Natural killer cell (primary cell): ENCODE data around the gene MYO1D. TPM values are rescaled to one million over a fixed set of nuclear protein-coding genes. Genes with fewer than 3 reads are reported as not detected.

Experiments
- ATAC-seq, 3 donors: fragments of 150-1000 bp in 2 of 3; fragments of 200-7000 bp in 1 of 3; cut with Tn5 transposase; 1 replicate in 1 of 3; 2 replicates in 2 of 3; pipeline ENCODE4 v1.10.0; 2021; ENCODE audit warnings: mild to moderate bottlenecking in 2 of 3, moderate library complexity in 2 of 3
- DNase-seq, 2 donors: peaks; one replicate each; pipeline versions ENCODE4 v3.0.0 to v3.0.0-alpha.2; 2013 to 2021; ENCODE audit warnings: mixed read lengths in 1 of 2
- H3K27ac ChIP-seq: one replicate; pipeline ENCODE4 v1.5.1; 2013; ENCODE audit warnings: mild to moderate bottlenecking, low read length
- H3K27me3 ChIP-seq: one replicate; pipeline ENCODE4 v1.6.1; 2013; ENCODE audit warnings: low read length; ENCODE audit not compliant: control insufficient read depth, insufficient read depth
- H3K36me3 ChIP-seq: one replicate; pipeline ENCODE4 v1.6.1; 2013; ENCODE audit warnings: low read length; ENCODE audit not compliant: control insufficient read depth, insufficient read depth
- H3K4me1 ChIP-seq: one replicate; pipeline ENCODE4 v1.6.1; 2013; ENCODE audit warnings: low read length; ENCODE audit not compliant: control insufficient read depth, insufficient read depth
- H3K4me3 ChIP-seq: one replicate; pipeline ENCODE4 v1.5.1; 2013; ENCODE audit warnings: low read length
- H3K9me3 ChIP-seq: one replicate; pipeline ENCODE4 v1.6.1; 2013; ENCODE audit warnings: low read length; ENCODE audit not compliant: control insufficient read depth, insufficient read depth
- H3K27ac Mint-ChIP-seq, 2 donors: one replicate each; pipeline ENCODE4 v1.8.0; 2022; ENCODE audit warnings: mild to moderate bottlenecking in 2 of 2, mixed read lengths in 2 of 2, moderate library complexity in 1 of 2
- H3K27me3 Mint-ChIP-seq, 2 donors: one replicate each; pipeline ENCODE4 v1.8.0; 2022; ENCODE audit warnings: low read depth in 2 of 2, mixed read lengths in 2 of 2
- H3K36me3 Mint-ChIP-seq: one replicate; pipeline ENCODE4 v1.8.0; 2022; ENCODE audit warnings: mixed read lengths
- H3K4me1 Mint-ChIP-seq, 2 donors: one replicate each; pipeline ENCODE4 v1.8.0; 2022; ENCODE audit warnings: mixed read lengths in 2 of 2
- H3K4me3 Mint-ChIP-seq: one replicate; pipeline ENCODE4 v1.8.0; 2022; ENCODE audit warnings: mild to moderate bottlenecking, moderate library complexity, mixed read lengths
- H3K9me3 Mint-ChIP-seq, 2 donors: one replicate each; pipeline ENCODE4 v1.8.0; 2022; ENCODE audit warnings: mixed read lengths in 2 of 2
- CTCF ChIP-seq: fragments of 200-600 bp; IDR thresholded peaks from one replicate; pipeline ENCODE4 v1.8.0; 2022; ENCODE audit warnings: antibody characterized with exemption
- WGBS: methylation state at CpG from one replicate; pipeline ENCODE4 v1.1.7; 2013; ENCODE audit warnings: missing lambda C conversion rate; ENCODE audit not compliant: insufficient coverage; 5-methylcytosine and 5-hydroxymethylcytosine counted together
- intact Hi-C: fragments of 100-400 bp; cut with micrococcal nuclease; formaldehyde crosslinking; loops from one replicate; pipeline ENCODE4 v1.14.2; 2022
- total RNA-seq, 4 donors: library from RNA; stranded (reverse); fragments of 120-200 nt in 1 of 4; gene quantifications; one replicate each; pipeline versions ENCODE4 v1.2.3 to v1.2.4, GENCODE V29; 2013 to 2022

The MYO1D gene
- total RNA-seq, 3 donors from 2014 or later (not counting 1 experiment from before 2014, with no cell fraction given) = 6.8 to 20.2 (median 10.5) TPM

- DNase-seq = no peak
- WGBS = 93% methylated on average over 9 of the region's 11 CpGs
- intact Hi-C loops = loop anchor here (5.0 kb wide), 1 partner anchor 273 kb away; no protein-coding TSS in a partner anchor
- no peaks in the 10 kb centered on the region for H3K9me3 ChIP-seq
- peaks cover 35% of the 10 kb centered on the region for H3K4me1 ChIP-seq
- no peak overlapping the region for H3K4me3 ChIP-seq
- Mint-ChIP-seq H3K4me3 (peak overlapping the region; percentile 58), H3K4me1 (peaks cover 38 to 41% of the 10 kb centered on the region in 2 donors), H3K27me3 (no peaks in the 10 kb centered on the region), H3K36me3 (peaks cover 21% of the 10 kb centered on the region), H3K27ac (peak overlapping the region; percentile 82 to 87), H3K9me3 (no peaks in the 10 kb centered on the region)
- no peaks in the 10 kb centered on the region for H3K27me3 ChIP-seq
- no peak for TF ChIP-seq CTCF
- peaks cover 41% of the 10 kb centered on the region for H3K36me3 ChIP-seq
- H3K27ac ChIP-seq = no peak overlapping the region
- no peak for ATAC-seq
Observed at GRCh38 chr17:32484628-32485027, 392.3 kb downstream of the MYO1D start.

- Mint-ChIP-seq H3K4me1 (peaks cover 32 to 35% of the 10 kb centered on the region in 2 donors), H3K27ac (peak overlapping the region; percentile 82 to 87), H3K36me3 (peaks cover 27% of the 10 kb centered on the region), H3K4me3 (peak overlapping the region; percentile 47), H3K9me3 (no peaks in the 10 kb centered on the region), H3K27me3 (no peaks in the 10 kb centered on the region)
- Histone ChIP-seq H3K4me3 (no peak overlapping the region), H3K27me3 (no peaks in the 10 kb centered on the region), H3K4me1 (peaks cover 29% of the 10 kb centered on the region), H3K27ac (peak overlapping the region; percentile 4), H3K36me3 (peaks cover 45% of the 10 kb centered on the region), H3K9me3 (no peaks in the 10 kb centered on the region)
- WGBS = 89% methylated on average over 4 of the region's 4 CpGs
- no peak for ATAC-seq
- peak in 1 of 2 donors; percentile 20 for DNase-seq
- no peak for TF ChIP-seq CTCF
- intact Hi-C loops = loop anchor here (5.0 kb wide), 1 partner anchor 273 kb away; no protein-coding TSS in a partner anchor
Observed at GRCh38 chr17:32484041-32484461, 392.9 kb downstream of the MYO1D start.

GRCh38 chr17:32483451-32484019 lies 393.4 kb downstream of the MYO1D start:
- peak overlapping the region; percentile 82 to 87 for H3K27ac Mint-ChIP-seq
- H3K27me3 ChIP-seq = no peaks in the 10 kb centered on the region
- 64% methylated on average over 7 of the region's 7 CpGs for WGBS
- no peaks in the 10 kb centered on the region for H3K27me3 Mint-ChIP-seq
- H3K4me1 ChIP-seq = peaks cover 24% of the 10 kb centered on the region
- peaks cover 27% of the 10 kb centered on the region for H3K36me3 Mint-ChIP-seq
- ATAC-seq (peak; percentile 34 to 48 (median 40)), DNase-seq (peak; percentile 30 to 80)
- no peak overlapping the region for H3K4me3 ChIP-seq
- H3K36me3 ChIP-seq = peaks cover 45% of the 10 kb centered on the region
- H3K9me3 ChIP-seq = no peaks in the 10 kb centered on the region
- no peaks in the 10 kb centered on the region for H3K9me3 Mint-ChIP-seq
- H3K27ac ChIP-seq = peak overlapping the region; percentile 4
- intact Hi-C loops = loop anchor here (1.0 to 5.0 kb wide), 2 partner anchors 126 to 274 kb away; no protein-coding TSS in a partner anchor
- H3K4me3 Mint-ChIP-seq = peak overlapping the region; percentile 59
- TF ChIP-seq CTCF = peak; percentile 68
- peaks cover 28 to 30% of the 10 kb centered on the region in 2 donors for H3K4me1 Mint-ChIP-seq
